Retina (tissue), 1 donor: ENCODE results near the gene PROCR.
"Not testable (repeated sequence)": the region's sequence is repeated elsewhere in the genome, so short reads cannot be mapped to it uniquely, and the experiment has no call there.

Experiments
- DNase-seq: peaks from one replicate; pipeline ENCODE4 v3.0.0-alpha.2; 2016

The PROCR gene

DNA sequence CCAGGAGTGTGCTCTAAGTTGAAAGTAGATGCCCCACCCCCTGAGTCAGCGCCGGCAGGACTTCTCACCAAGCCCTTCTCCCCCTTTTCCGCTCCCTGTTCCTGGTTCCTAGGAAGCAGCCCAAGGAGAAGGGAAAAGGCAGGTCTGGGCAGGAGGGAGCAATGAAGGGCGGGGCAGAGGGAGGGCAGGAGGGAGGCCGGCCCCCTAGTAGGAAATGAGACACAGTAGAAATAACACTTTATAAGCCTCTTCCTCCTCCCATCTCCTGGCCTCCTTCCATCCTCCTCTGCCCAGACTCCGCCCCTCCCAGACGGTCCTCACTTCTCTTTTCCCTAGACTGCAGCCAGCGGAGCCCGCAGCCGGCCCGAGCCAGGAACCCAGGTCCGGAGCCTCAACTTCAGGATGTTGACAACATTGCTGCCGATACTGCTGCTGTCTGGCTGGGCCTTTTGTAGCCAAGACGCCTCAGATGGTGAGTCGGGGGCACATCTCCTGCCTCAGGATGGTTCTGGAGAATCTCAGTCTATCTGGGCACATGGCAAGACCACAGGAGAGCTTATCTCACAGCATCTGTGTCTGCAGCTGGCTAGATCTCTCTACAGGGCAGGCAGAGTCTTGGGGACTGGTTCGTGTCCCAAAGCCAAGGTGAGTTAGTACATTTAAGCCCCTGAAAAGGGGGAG is at the start of gene PROCR:
Gene PROCR, plus strand, starts transcription at position 320 of the 681 bp plus-strand sequence. Its CDS starts 83 bp downstream, at position 403.
- peak; percentile 34 for DNase-seq

DNA sequence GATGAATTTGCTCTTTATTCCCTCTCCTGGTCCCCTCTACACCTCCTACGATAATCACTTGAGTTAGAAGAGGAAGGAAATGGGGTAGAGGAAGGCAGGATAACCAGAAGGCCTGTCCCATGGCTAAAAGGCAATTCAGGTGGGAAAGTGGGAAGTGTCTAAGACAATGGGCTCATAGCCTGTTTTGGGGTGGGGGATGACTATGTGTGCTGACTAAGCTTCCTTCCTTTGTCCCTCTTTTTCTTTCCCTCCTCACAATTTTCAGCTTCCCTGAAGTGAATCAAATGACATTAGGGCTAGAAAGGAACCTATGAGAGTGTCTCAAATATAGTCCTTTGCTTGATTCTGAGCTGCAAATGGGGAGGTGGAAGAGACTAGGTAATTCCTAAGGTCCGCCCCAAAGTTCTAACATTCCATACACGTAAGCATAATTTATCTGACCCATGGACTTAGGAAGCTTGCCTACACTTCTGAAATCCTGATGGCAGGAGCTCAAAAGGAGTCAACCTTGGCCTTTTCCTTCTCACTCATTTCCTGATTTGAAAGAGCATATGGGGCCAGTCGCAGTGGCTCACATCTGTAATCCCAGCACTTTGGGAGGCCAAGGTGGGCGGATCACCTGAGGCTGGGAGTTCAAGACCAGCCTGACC is 49.0 kb upstream of the PROCR start:
- no peak for DNase-seq

DNA sequence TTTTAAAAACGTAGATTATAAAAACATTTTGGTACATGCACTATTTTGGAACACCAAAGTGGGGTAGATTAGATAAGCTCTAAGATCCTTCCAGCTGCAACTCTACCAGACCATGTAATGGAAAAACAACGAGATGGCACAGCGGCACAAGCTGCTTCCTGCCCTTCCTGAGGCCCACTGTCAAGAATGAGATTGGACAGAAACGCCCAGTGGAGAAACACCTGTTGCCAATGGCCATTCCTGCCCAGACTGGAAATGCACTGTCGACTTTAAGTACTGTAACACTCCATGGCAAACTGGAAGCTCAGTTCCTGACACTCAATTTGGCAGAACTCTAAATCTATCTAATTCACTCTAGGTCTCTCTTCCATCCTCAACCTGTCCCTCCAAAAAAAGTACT is 46.1 kb upstream of the PROCR start:
- no peak for DNase-seq

DNA sequence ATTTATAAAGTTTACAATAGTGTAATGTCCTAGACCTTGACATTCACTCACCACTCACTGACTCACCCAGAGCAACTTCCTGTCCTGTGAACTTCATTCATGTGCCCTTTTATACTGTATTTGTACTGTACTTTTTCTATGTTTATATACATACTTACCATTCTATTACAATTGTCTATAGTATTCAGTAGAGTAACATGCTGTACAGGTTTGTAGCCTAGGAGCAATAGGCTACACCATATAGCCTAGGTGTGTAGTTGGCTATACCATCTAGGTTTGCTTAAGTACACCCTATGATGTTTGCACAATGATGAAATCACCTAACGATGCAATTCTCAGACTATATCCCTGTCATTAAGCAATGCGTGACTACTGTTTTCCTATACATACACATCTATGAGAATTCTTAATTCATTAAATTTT is 42.2 kb upstream of the PROCR start:
- DNase-seq: no peak

DNA sequence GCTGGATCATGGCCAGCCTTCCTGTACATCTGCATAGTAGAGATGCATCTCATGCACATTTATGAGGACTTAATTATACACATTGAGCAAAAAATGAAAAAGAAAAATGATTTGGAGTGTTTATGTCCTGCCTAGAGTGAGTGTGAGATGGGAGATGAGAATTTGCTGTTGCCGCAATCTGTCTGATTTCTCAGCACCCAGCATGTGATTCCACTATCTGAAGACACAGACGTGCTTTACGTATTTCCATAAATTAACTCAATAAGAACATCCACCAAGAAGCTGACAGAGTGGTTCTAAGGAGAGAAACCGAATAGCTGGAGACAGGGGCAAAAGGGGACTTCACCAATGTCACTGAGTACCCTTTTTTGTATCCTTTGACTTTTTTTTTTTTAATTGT is 39.9 kb upstream of the PROCR start:
- no peak for DNase-seq

DNA sequence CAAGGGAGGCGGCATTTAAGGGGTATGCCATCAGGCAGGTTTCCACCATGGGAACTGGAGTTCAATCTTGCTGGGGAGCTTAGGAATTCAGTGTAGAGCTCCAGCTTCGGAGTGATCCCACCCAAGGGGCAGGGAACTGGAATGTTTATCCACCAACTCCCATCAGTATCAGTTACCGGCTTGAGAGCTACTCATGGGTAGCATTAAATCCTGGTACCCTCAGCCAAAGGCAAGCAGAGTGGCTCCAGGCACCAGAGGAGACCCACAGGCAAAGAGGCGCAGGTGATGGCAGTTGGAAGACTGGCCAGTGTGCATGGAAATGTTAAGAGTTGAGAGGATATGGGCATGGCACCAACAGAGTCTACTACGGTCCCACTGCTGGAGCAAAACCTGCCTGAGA is 38.8 kb upstream of the PROCR start:
- no peak for DNase-seq

DNA sequence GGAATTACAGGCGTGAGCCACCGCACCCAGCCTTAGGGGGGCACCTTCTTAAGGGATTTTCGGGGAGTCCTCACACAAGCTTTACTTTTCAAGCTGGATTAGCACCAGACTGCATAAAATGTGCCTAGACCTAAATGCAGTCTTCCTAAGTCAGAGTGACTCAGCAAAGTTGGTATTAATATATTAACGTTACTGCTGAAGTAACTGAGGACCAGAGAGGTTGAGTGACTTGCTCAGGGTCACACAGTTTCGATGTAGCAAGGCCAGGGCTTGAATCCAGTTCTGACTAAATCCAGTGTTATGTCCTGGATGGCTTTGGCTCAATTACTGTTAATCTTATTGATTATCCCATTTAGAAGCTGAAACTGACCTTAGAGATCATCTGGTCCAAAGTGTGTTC is 38.1 kb upstream of the PROCR start:
- DNase-seq: no peak

DNA sequence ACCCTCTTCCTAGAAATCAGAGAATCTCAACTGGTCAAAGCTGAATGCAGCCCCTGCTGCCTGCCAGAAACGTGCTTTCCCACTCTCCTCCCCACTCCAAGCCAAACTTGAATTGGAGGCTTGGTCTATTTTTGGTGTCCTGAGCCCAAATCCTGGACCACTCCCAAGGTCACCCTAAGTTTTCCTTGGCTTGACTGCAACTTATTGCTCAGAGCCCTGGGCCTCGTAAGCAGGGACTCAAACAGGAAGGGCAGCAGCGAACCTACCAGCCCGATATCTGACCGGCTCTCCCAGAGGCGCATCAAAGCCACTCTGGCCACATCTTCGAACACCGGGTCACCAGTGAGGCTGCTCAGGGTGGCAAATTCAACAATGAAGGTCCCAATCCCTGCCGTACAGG is 37.4 kb upstream of the PROCR start:
- DNase-seq: no peak

DNA sequence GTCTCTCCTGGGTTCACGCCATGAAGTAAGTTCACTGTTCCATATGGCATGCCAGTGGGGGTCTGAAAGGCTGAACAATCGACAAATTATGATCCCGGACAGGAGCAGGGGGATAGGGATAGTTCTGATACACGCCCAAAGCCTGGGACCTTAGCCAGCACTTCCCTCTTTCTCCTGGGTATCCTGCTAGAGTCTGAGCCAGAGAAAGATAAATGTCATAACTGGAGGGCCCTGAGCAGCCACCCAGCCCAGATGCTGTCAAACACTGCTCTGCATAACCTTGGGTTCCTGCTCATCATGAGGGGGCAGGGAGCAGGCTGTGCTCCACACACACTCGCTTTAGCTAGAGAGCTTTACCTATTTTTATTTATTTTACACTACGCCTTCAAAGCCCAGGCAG is 37.0 kb upstream of the PROCR start:
- no peak for DNase-seq

DNA sequence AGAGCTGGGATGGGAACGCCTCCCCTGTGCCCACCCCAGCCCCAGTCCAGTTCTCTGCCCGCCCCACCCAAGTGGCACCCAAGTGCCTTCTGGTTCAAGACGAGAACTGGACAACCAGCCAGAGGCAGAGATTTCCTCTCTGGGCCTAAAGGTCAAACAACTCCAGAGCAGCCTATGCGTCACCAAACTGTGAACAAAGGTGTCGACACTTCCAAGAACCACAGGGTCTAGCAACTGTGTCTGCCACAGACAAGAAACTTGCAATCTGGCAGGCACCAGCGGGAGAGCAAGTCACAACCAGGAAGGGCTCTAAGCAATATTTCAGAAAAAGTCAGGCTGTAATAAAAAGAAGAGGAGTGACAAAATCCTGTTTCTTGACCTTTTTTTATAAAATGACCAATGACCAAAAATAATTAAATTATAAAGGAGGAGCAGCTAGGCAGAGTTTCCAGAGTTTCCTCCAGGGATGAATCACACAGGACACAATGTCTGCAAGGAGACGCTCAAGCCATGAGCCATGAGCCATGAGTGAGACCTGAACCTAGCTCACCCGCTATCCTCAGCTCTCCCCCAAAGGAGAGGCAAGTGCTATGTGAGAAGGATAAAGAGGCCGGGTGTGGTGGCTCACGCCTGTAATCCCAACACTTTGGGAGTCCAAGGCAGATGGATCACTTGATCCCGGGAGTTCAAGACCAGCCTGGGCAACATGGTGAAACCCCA is 35.8 kb upstream of the PROCR start:
- no peak for DNase-seq

DNA sequence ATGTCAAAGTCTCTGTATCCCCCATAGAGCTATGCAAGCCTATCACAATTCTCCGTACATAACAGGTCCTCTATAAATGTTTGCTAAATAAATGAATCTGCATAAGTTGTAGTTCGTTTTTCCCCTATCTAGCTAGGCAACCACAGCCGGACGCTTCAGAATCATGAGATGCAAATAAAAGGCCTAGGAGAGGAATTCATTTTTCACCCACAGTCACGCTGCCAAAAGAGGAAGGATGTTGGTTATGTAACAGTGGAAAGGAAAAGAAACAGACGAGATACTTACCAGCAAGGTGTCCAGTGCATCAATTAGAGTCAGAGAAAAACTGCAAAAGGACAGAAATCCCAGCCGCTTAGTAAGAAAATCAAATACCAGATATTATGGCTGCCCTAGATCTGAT is 27.2 kb upstream of the PROCR start:
- DNase-seq: no peak

DNA sequence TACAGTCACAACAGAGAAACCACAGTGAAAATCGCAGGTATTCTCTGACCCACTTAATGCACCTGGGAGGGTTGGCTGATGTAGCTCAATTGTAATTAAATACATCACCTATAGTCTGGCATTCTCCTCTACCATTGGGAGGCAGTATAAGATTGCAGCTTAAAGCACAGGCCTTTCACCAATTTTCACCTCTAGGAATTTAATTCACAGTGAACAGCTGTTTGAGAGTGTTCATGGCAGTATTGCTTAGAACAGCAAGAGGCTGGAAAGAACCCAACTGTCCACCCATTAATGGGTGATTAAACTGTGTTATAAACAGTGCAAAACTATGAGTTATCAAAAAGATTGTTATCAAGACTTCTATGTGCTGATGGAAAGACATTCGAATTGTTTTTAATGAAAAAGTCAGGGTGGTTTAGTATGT is 26.7 kb upstream of the PROCR start:
- DNase-seq: peak; percentile 30

DNA sequence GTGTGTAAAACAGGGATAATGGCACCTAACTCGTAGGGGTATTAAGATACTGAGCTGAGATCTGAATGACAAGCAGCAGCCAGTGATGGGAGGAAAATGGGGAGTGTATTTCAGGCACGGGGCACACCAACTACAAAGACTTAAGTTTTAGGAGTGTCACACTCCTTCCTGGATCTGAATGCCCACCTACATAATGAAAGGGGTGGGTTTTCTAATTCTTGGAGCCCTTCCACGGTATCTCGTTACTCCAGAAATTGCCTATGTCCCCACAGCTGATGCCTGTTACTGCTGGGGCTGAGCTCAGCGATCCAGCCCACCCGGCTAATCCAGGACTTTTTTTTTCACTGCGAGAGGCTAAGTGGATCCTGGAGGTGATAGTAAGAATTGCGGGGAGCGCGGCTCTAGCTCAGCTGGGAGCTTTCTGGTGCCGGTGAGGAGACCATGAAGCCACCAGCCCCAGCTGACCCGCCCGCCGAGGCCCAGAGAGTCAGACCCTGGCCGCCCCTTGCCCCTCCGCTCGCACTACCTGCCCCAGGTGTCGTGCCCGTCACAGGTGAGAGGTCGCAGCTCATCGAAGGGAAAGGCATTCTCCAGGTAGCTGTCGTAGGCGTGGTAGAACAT is 25.5 kb upstream of the PROCR start:
- DNase-seq: no peak

DNA sequence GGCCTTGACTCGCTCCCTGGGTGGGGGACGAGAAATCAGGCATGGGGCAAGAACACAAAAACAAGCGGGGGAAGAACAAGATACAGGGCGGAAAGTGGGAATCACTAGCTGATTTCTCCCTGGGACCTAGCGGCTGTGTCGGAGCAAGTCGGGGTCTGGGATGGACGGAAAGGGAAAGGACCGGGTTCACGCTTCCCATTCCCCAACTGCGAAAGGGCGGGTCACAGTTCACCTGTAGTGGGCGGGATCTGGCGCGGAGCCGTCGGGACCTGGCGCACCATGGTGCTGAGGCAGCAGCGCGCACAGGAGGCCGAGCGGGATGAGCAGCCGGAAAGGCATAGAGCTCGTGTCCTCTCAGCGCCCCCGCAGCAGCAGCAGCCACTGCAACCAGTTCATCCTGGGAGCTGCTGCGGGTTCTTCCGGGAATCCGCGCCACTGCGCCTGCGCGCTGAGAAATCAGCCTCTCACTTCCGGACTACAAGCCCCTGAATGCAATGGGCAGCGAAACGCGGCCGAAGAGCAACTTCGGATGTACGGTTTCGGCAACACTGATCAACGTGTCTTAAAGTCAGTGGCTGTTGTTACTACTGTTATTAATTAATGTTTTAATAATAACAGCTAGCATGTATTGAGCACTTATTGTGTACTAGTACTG is 24.8 kb upstream of the PROCR start, which contains the start of gene EDEM2:
Gene EDEM2, minus strand, starts transcription at position 417 of the 655 bp plus-strand sequence. Its CDS starts 78 bp downstream, at position 339.
- peak; percentile 92 for DNase-seq

DNA sequence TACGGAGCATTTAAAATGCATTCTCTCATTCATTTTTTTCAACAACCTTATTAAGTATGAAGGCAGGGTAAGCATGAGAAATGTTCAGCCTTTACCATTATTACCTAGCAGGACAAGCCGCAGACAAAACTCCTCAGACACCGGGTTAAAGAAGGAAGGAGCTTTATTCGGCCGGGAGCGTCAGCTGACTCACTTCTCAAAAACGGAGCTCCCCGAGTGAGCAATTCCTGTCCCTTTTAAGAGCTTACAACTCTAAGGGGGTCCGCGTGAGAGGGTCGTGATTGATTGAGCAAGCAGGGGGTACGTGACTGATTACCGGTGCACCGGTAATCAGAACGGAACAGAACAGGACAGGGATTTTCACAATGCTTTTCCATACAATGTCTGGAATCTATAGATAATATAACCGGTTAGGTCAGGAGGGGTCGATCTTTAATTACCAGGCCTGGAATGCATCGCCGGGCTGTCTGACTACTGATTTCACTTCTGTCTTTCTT is 24.2 kb upstream of the PROCR start:
- DNase-seq: not testable (repeated sequence)

DNA sequence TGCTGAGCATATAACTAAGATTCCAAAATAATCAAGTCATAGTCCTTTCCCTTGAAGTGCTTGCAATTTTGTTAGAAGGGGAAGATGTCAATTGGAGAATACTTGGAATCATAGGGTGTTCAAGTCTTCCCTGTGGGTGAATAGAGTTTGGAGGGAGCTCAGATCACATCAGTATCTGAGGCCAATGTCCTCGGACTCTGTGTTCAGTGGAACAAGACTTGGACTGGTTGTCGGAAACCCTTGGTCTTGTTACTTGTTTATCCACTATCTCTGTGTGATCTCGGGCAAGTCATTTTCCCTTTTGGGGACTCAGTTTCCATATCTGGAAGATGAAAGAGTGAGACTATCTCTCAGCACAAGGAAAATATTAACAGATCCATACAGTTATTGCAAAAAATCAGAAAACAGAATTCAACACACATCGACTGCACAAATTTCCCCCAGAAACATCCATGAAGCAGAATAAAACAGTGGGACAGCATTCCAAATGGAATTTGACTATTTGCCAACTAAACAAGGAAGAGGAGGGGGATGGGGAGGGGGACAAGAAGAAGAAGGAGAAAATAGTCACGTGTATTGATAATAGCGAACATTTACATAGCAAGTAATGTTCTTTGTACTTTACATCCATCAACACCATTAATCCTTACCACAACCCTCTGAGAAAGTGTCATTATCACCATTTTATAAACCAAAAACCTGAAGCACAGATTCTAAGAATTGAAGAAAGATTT is 20.9 kb upstream of the PROCR start:
- DNase-seq: no peak

DNA sequence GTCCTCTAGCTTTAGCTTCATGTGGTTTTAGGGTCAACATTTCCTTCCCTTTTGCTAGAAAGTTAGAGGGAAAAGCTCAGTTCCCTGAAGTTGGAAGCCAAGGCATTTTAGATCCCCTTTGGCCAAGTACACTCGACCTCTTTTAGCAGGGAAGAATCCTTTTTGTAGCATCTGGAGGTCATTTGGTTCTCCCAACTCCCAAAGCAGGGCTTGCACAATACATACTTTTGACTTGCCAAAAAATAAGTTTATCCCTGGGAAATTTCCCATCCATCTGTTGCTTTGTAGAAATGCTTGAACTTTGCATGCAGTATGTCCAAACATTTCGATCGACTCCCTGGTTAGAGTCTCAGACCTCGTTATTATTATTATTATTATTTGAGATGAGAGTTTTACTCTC is 20.1 kb upstream of the PROCR start:
- DNase-seq: no peak

DNA sequence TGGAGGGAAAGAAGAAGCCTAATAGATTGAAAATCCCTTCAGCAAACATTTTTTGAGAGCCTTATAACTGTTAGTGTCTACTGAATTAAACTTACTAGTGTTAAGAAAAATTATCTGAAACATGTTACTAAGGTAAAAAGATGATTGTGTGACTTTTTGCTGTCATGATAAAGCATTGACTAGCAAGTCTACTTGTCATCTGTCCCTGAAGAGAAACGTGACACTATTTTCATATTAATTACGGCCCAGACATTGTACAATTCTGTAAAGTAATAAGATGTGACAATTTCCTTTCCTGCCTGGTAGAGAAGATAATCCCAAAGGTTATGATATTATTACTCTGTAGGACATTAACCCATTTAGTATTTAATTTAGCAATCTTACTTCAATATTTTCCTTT is 15.9 kb upstream of the PROCR start:
- DNase-seq: no peak

DNA sequence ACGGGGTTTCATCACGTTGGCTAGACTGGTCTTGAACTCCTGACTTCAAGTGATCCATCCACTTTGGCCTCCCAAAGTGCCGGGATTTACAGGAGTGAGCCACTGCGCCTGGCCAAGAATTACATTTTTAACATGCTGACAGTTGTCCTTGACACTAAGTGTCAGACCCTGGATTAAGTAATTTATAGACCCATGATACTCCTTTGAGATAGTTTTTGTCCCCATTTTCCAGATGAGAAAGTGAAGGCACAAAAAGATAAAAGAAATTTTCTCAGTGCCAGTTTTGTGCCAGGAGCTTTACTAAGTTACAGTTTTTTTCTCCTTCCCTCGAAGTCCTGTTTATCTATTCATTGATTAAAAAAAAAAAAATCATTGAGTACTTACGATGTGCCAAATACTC is 14.9 kb upstream of the PROCR start:
- no peak for DNase-seq

DNA sequence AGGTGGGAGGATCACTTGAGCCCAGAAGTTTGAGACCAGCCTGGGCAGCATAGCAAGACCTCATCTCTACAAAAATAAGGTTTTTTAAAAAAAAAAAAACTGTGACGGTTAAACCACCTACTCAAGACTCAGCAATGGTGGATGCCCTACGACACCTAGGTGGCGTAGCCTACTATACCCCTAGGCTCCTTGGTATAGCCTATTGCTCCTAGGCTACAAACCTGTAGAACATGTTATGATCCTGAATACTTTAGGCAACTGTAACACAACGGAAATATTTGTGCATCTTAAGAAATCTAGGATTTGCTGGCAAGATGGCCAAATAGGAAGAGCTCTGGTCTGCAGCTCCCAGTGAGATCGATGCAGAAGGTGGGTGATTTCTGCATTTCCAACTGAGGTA is 11.5 kb upstream of the PROCR start:
- not testable (repeated sequence) for DNase-seq

DNA sequence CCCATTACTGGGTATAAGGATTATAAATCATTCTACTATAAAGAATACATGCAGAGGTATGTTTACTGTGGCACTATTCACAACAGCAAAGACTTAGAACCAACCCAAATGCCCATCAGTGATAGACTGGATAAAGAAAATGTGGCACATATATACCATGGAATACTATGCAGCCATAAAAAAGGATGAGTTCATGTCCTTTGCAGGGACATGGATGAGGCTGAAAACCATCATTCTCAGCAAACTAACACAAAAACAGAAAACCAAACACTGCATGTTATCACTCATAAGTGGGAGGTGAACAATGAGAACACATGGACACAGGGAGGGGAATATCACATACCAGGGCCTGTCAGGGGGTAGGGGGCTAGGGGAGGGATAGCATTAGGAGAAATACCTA is 7.3 kb upstream of the PROCR start:
- not testable (repeated sequence) for DNase-seq
